Choroid plexus epithelial cell (primary cell): ENCODE results near the gene MS4A7.

Experiments
- DNase-seq: peaks from one replicate; pipeline ENCODE4 v3.0.0-alpha.2; 2010; ENCODE audit warnings: low read depth
- H3K4me3 ChIP-seq: 2 replicates; pipeline ENCODE4 v1.5.1; 2011; ENCODE audit warnings: low read depth, mild to moderate bottlenecking, control low read depth, low read length, moderate library complexity
- TF ChIP-seq, protein P1 (sequence below): conservative IDR thresholded peaks from 2 replicates; pipeline ENCODE4 v1.5.1; 2011; ENCODE audit warnings: low read depth, mild to moderate bottlenecking, control low read depth, inconsistent platforms, low read length, moderate library complexity

Gene MS4A7

DNA sequence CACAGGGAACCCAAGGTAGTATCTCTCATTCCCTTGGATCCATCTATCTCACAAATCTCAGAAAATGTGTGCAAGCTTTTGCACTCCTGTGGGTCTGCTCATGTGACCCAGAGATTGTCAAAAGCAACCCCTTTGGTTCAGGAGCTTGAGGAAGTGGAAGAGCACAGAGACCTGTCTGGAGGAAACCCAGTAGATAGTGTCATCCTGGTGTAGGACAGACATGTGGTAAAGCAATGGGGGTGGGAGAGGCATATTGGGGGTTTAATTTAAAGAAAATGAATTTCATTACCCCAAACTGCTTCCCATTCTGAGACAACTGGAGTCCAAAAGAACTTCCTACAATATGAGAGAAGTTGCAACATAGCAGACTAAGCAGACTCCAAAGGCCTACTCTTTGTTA, 12.1 kb downstream of the MS4A7 start:
- no peak for DNase-seq
- H3K4me3 ChIP-seq = no peak overlapping the region
- TF ChIP-seq, protein P1, sequence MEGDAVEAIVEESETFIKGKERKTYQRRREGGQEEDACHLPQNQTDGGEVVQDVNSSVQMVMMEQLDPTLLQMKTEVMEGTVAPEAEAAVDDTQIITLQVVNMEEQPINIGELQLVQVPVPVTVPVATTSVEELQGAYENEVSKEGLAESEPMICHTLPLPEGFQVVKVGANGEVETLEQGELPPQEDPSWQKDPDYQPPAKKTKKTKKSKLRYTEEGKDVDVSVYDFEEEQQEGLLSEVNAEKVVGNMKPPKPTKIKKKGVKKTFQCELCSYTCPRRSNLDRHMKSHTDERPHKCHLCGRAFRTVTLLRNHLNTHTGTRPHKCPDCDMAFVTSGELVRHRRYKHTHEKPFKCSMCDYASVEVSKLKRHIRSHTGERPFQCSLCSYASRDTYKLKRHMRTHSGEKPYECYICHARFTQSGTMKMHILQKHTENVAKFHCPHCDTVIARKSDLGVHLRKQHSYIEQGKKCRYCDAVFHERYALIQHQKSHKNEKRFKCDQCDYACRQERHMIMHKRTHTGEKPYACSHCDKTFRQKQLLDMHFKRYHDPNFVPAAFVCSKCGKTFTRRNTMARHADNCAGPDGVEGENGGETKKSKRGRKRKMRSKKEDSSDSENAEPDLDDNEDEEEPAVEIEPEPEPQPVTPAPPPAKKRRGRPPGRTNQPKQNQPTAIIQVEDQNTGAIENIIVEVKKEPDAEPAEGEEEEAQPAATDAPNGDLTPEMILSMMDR = no peak

DNA sequence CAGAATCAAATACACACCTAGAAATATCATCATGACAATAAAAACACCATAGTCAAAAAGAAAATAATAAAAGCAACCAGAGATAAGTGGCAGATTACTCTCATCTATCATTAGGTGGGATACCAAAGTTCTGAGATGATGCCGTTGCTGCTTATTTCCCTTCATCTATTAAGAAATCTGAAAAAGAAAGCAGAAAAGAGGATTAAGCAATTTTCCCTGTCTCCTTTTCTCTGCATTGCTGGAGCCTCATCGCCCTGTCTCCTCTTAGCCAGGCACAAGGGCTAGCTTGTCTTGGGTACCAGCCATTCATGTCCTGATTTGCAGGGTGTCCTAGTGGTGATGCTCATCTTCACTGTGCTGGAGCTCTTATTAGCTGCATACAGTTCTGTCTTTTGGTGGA, 14.0 kb downstream of the MS4A7 start:
- TF ChIP-seq, protein P1 = no peak
- DNase-seq = no peak
- no peak overlapping the region for H3K4me3 ChIP-seq

DNA sequence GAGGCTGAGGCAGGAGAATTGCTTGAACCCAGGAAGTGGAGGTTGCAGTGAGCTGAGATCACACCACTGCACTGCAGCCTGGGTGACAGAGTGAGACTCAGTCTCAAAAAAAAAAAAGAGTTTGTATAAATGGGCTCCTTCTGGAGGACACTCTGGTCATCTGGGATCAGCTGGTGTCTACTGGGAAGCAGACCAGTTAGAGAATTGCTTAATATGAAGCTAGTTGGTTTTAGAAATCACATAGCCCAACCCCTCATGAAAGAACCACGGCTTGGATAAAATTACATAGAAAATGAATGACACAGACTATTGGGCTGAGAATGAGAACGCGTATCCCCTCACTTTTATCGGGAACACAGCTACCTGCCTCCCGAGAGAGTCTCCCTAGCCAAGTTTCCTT, 14.7 kb downstream of the MS4A7 start:
- H3K4me3 ChIP-seq = no peak overlapping the region
- no peak for DNase-seq
- TF ChIP-seq, protein P1 = no peak

DNA sequence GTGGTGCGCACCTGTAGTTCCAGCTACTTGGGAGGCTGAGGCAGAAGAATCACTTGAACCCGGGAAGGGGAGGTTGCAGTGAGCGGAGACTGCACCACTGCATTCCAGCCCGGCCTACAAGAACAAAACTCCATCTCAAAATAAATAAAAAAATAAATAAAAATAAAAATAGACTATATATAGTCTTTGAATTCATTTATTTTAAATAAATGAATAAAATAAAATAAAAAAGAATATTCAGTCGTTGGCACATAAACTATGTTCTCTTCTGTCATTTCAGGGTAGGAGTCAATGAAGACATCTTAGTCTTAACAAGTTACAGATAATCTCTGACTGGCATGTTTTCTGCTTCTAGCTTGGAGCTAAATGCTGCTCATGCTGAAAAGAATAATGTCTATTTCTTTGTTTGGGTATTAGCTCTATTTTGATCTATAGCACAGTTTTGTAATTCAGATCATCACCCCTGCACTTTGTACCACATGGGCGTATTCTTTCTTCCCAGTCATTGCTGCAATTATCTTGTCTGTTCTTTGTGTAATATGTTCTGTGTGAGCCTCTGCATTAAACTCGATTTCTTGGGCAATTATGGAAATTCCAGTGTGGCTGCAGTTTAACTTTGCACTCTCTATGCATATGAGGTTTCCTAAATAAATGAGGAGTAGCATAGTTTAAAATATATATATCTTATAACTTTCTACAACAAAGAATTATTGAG, 16.5 kb downstream of the MS4A7 start:
- no peak overlapping the region for H3K4me3 ChIP-seq
- DNase-seq = no peak
- TF ChIP-seq, protein P1 = no peak

DNA sequence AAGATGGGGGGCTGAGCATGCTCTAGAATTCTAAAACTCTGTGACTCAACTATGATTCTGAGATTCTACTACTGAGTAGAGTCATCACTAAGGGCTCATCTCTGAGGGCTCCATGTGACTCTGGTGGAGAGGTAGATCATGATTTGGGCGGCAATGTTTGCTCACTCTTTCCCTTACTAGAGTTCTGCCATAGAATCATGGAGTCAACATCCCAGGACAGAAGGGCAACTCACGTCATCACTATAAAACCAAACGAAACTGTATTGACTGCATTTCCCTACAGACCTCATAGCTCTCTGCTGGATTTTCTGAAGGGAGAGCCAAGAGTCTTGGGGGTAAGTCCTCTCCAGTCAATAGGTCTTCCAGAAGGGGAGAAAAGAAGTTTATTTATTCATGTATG, 18.1 kb downstream of the MS4A7 start, which contains the start of gene MS4A14:
TSS of gene MS4A14 (plus strand) at position 78 of the 400 bp plus-strand sequence. CDS start at position 198, 120 bp downstream.
- TF ChIP-seq, protein P1 = no peak
- DNase-seq = no peak
- no peak within 1 kb of the TSS for H3K4me3 ChIP-seq

DNA sequence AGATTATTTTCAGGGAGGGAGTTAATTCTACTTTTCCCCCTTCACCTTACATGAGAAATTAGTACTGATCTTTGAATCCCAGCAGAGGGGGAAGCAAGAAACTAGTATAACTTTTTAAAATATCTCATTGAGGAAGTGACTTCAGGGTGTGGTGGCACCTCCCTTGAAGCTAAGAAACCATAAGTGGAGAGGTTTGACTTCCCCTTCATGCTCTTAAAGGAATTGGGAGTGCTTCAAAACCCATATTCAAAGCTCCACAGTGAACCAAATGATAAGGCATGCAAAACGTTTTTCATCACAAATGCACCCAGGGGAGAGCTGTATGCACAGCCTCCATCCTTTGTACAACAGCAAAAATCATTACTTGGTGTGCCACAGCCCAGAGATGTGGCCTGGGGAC, 18.5 kb downstream of the MS4A7 start:
- no peak for DNase-seq
- TF ChIP-seq, protein P1 = no peak
- H3K4me3 ChIP-seq = no peak overlapping the region

DNA sequence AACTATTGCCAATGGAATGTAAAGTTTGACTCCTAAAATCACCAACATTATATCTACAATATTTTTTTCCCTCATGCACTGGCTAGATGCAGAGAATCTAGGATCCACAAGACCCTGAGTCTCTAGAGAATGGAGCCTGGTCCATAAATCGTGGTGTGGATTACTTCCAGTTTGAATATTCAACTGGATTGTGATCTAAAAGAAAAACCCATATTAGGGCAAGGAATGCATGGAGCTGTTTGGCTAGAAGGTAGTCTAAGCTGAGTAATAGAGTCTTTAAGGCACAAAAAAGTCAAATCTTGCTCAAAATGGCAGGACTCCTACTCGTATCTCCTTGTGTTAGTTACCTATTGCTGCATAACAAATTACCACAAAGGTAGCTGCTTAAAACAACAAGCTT, 41.7 kb downstream of the MS4A7 start:
- TF ChIP-seq, protein P1 = no peak
- DNase-seq = no peak
- H3K4me3 ChIP-seq = no peak overlapping the region
